ENCODE results near the gene ADAMTS4. TPM values are rescaled to one million over a fixed set of nuclear protein-coding genes. Genes with fewer than 3 reads are reported as not detected.

Gene ADAMTS4
- total RNA-seq, 1 experiment from 2014 or later: 7.0 TPM

DNA sequence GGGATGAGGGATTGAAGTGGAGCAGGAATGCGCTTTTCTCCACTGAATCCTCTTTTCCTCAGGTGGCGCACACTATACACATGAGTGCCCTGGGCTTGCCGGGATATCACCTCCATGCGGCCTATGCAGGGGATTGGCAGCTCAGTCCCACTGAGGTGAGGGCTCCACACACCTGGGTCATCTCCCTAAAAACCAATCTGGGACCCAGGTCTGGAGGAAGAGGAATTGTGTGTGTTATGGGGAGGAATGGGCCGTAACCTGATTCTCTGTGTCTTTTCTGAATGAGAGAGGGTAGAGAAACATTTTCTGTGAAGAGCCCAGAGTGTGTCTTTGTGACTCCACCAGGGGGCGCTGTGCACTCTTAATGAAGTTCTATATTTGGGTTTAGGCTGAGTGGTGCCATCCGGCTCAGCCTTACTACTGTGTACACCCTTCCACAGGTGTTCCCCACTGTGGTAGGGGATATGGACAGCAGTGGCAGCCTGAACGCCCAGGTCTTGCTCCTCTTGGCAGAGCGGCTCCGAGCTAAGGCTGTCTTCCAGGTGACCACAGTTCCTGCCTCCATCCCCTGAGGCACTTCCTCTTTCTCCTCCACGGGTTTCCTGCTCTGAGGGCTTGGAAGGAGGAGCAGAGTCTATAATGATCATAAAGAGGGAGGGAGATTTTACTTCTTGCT is 28.5 kb upstream of the ADAMTS4 start:
- Mint-ChIP-seq H3K9me3 (no peaks in the 10 kb centered on the region), H3K27ac (peak overlapping the region; percentile 62 to 99 (median 98); a peak in 4 of 7 replicates)
- WGBS (ENCODE audit: extremely low coverage, insufficient read length, low lambda C conversion rate): no CpG with 5 or more reads among the region's 11 CpGs

More for the DNA sequence above, 28.5 kb upstream of the ADAMTS4 start:
- Mint-ChIP-seq H3K4me1 (peaks cover 23 to 40% of the 10 kb centered on the region in 2 experiments), H3K4me3 (peak overlapping the region; percentile 99 to 100), H3K36me3 (ENCODE audit: insufficient read depth in 1 of 3, low read depth in 3 of 3) (peaks cover 18 to 22% (median 20%) of the 10 kb centered on the region in 3 experiments; a peak in 6 of 7 replicates), H3K27me3 (ENCODE audit: low read depth) (no peaks in the 10 kb centered on the region)
- no peak overlapping the region for H2BK20ac ChIP-seq (ENCODE audit: low read depth, low read length, poor library complexity, severe bottlenecking)
- H3K14ac ChIP-seq (ENCODE audit: insufficient read depth, low read length): no peak overlapping the region
- H2AFZ ChIP-seq (ENCODE audit: low read length): no peak overlapping the region
- H4K8ac ChIP-seq (replicated peaks; ENCODE audit: insufficient read length, low read depth, low read length): no peak overlapping the region
- no peak overlapping the region for H3K23ac ChIP-seq (ENCODE audit: insufficient read length, low read depth, low read length)
- H2BK5ac ChIP-seq (ENCODE audit: insufficient read length, low read length): no peak overlapping the region
- no peak overlapping the region for H2BK120ac ChIP-seq (ENCODE audit: low read depth, low read length, poor library complexity, severe bottlenecking)
- peak overlapping the region; percentile 79 for H3K4me2 ChIP-seq (ENCODE audit: insufficient read depth, insufficient read length, low read length)
- H3K79me1 ChIP-seq (ENCODE audit: insufficient read depth, low read depth, low read length, poor library complexity, severe bottlenecking): no peaks in the 10 kb centered on the region
- no peak overlapping the region for H2BK12ac ChIP-seq (ENCODE audit: insufficient read length, low read depth, low read length)
- H3K4ac ChIP-seq (ENCODE audit: low read depth, low read length): no peak overlapping the region
- no peaks in the 10 kb centered on the region for H3K79me2 ChIP-seq (ENCODE audit: insufficient read depth, low read length)
- H3K27me3 ChIP-seq (ENCODE audit: insufficient read depth, low read length): no peaks in the 10 kb centered on the region
- H4K91ac ChIP-seq (ENCODE audit: insufficient read length, low read depth, low read length): no peak overlapping the region
- no peaks in the 10 kb centered on the region for H3K9me3 ChIP-seq (ENCODE audit: control insufficient read depth, low read depth, low read length)
- peaks cover 8% of the 10 kb centered on the region; the same call in 1 of the 2 replicates for H3K4me1 ChIP-seq (ENCODE audit: insufficient read depth, low read length)
- H3K9ac ChIP-seq (ENCODE audit: extremely low read depth, insufficient read length, low read length): no peak overlapping the region
- H3T11ph ChIP-seq (ENCODE audit: low read length): no peak overlapping the region
- H3K18ac ChIP-seq (ENCODE audit: insufficient read length, low read depth, low read length): no peak overlapping the region
- H3K56ac ChIP-seq (ENCODE audit: insufficient read length, low read depth, low read length): no peak overlapping the region
- no peak overlapping the region for H2BK15ac ChIP-seq (ENCODE audit: low read depth, low read length)
- H4K5ac ChIP-seq (ENCODE audit: insufficient read length, low read depth, low read length): no peak overlapping the region
- no peaks in the 10 kb centered on the region for H4K20me1 ChIP-seq (ENCODE audit: control insufficient read depth, insufficient read depth, insufficient read length)
- peak; percentile 78 for DNase-seq
- TF ChIP-seq, protein P1, sequence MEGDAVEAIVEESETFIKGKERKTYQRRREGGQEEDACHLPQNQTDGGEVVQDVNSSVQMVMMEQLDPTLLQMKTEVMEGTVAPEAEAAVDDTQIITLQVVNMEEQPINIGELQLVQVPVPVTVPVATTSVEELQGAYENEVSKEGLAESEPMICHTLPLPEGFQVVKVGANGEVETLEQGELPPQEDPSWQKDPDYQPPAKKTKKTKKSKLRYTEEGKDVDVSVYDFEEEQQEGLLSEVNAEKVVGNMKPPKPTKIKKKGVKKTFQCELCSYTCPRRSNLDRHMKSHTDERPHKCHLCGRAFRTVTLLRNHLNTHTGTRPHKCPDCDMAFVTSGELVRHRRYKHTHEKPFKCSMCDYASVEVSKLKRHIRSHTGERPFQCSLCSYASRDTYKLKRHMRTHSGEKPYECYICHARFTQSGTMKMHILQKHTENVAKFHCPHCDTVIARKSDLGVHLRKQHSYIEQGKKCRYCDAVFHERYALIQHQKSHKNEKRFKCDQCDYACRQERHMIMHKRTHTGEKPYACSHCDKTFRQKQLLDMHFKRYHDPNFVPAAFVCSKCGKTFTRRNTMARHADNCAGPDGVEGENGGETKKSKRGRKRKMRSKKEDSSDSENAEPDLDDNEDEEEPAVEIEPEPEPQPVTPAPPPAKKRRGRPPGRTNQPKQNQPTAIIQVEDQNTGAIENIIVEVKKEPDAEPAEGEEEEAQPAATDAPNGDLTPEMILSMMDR (conservative IDR thresholded peaks at IDR 0.05): peak; percentile 94
- no peak overlapping the region for H2AK5ac ChIP-seq (ENCODE audit: insufficient read length, low read length)
- H3K23me2 ChIP-seq (ENCODE audit: insufficient read length, low read depth, low read length, poor library complexity, severe bottlenecking): no peaks in the 10 kb centered on the region
- H3K27ac ChIP-seq (ENCODE audit: insufficient read length, low read depth, low read length): no peak overlapping the region
